ENCODE data around the gene PRDM16. TPM values are rescaled to one million over a fixed set of nuclear protein-coding genes. Genes with fewer than 3 reads are reported as not detected.

The PRDM16 gene
- total RNA-seq, 4 donors from 2014 or later = 0.26 to 7.7 (median 0.35) TPM; not detected in 1

DNA sequence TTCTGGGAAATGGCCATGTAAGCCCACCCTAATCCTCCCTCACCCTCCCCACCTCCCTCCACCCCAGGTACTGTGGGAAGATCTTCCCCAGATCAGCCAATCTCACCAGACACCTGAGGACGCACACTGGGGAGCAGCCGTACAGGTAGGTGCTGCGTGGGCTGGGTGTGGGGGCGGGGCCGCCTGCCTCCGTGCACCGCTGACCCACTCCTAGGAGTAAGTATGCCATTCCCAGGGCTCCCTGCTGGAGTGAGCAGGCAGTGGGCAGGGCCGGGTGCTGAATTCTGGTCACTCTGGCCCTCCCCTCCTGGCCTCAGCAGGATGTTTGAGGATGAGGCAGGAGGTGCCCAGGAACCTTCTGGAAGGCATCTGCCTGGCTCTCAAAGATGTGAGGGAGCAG, 349.6 kb downstream of the PRDM16 start:
- H3K27me3 ChIP-seq = no peaks in the 10 kb centered on the region
- no peaks in the 10 kb centered on the region for H3K4me1 ChIP-seq
- DNase-seq = no peak
- TF ChIP-seq POLR2A (IDR thresholded peaks at IDR 0.05) = no peak
- TF ChIP-seq, protein P1, sequence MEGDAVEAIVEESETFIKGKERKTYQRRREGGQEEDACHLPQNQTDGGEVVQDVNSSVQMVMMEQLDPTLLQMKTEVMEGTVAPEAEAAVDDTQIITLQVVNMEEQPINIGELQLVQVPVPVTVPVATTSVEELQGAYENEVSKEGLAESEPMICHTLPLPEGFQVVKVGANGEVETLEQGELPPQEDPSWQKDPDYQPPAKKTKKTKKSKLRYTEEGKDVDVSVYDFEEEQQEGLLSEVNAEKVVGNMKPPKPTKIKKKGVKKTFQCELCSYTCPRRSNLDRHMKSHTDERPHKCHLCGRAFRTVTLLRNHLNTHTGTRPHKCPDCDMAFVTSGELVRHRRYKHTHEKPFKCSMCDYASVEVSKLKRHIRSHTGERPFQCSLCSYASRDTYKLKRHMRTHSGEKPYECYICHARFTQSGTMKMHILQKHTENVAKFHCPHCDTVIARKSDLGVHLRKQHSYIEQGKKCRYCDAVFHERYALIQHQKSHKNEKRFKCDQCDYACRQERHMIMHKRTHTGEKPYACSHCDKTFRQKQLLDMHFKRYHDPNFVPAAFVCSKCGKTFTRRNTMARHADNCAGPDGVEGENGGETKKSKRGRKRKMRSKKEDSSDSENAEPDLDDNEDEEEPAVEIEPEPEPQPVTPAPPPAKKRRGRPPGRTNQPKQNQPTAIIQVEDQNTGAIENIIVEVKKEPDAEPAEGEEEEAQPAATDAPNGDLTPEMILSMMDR (IDR thresholded peaks at IDR 0.05) = no peak
- no peak overlapping the region for H3K4me3 ChIP-seq
- intact Hi-C loops (cut with DNase I; ENCODE audit: low total_unique reads) = no loop called here
- no peaks in the 10 kb centered on the region for H3K9me3 ChIP-seq
- no peak overlapping the region for H3K27ac ChIP-seq
- no peaks in the 10 kb centered on the region for H3K36me3 ChIP-seq

DNA sequence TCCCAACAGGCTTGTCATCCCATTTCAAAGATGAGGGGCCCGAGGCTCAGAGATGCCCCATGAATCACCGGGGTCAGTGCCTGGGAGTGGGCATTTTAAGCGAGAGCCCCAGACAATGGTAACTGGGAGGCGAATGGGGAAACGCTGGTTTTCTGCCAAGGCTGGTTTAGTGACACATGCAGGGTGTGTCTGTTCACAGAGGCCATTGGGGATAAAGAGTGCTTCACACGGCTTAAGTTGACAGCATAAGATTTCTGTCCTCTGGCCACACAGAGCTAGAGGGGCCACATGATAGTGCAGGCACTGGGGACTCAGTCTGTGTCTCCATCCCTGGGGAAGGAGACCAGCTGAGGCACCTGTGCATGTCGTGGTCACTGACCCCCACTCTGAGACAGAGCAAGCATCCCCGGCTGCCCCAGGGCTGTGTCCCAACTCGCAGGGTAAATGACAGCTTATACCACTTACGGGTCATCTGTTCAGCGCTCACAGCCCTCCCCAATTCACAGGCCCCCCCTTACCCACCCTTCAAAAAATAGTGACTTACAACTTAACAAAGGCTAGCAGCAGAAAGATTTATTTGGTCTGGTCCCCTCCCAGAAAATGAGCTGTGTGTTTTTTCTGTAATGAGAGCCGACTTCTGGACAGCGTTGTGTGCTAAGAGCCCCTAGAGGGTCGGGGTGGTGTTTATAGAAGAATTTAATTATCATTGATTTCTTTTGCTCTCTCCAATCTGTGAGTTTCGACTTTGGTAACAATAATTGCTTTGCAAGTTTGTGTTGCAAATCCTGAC, 350.6 kb downstream of the PRDM16 start:
- no peaks in the 10 kb centered on the region for H3K36me3 ChIP-seq
- DNase-seq = no peak

DNA sequence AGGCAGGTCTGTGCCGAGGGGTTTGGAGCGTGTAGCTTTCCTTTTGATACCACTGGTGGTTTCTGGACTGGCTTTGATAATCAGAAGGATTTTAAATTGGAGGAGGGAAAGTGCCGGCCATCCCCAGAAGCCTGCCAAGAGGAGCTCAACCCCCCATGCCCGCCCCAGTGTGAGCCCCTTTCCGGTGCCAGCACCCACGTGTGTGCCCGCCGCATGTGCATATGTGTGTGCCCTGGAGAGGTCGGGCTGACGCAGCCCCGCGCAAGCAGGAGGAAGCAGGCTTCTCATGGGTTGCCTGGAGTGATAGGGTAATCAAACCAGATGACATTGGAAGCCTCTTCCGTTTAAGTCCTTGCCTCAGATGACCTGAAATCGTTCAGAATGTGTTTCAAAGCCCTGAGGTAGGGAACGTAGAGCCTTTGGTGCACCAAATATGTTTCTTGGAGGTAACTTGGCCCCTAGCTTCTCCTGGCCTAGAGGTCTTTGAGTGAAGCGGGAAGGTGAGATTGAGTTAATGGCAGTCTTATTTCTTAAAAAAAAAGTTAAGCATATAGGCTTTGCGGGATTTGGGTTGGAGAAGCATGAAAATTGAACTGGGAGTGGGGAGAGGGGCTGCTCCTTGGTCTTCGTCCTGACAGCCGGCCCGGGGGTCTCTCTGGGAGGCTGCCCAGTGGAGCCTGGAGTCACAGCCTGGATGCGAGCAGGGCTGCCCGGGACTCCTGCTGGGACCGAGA, 351.4 kb downstream of the PRDM16 start:
- H3K27me3 ChIP-seq = no peaks in the 10 kb centered on the region
- intact Hi-C loops (cut with DNase I; ENCODE audit: low total_unique reads) = loop anchor here (10.0 kb wide), 1 partner anchor 1006 kb away; the partner anchor contains the start of gene PEX10
- H3K4me3 ChIP-seq = no peak overlapping the region
- no peak for DNase-seq
- no peaks in the 10 kb centered on the region for H3K36me3 ChIP-seq
- H3K9me3 ChIP-seq = no peaks in the 10 kb centered on the region
- TF ChIP-seq POLR2A (IDR thresholded peaks at IDR 0.05) = no peak
- TF ChIP-seq, protein P1 (IDR thresholded peaks at IDR 0.05) = no peak
- H3K27ac ChIP-seq = no peak overlapping the region
- no peaks in the 10 kb centered on the region for H3K4me1 ChIP-seq

More for the DNA sequence above, 350.6 kb downstream of the PRDM16 start:
- intact Hi-C loops (cut with DNase I; ENCODE audit: low total_unique reads) = loop anchor here (10.0 kb wide), 1 partner anchor 1005 kb away; the partner anchor contains the start of gene PEX10
- Histone ChIP-seq H3K4me1 (no peaks in the 10 kb centered on the region), H3K4me3 (no peak overlapping the region), H3K27ac (no peak overlapping the region), H3K9me3 (no peaks in the 10 kb centered on the region), H3K27me3 (no peaks in the 10 kb centered on the region)
- TF ChIP-seq, protein P1 (IDR thresholded peaks at IDR 0.05) = no peak

DNA sequence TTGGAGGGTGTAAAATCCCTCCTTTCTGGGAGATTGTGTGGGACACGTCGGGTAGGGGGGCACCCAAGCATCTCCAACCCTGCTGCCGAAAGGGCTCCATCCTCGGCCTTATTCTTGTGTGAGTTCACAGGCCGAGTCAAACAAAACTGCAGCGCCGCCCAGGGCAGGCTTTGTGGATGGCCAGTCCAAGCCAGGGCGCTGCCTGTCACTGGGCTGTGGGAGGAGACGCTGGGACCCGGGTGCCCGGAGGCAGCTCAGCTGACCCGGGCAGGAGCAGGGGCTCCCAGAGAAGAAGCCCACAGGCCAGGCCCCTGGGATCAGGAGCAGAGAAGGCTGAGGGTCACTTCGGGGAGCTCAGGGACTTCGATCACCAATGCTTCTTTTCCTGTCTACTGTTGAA, 353.6 kb downstream of the PRDM16 start:
- H3K9me3 ChIP-seq = no peaks in the 10 kb centered on the region
- no peak overlapping the region for H3K4me3 ChIP-seq
- TF ChIP-seq, protein P1 (IDR thresholded peaks at IDR 0.05) = no peak
- no peak for TF ChIP-seq POLR2A (IDR thresholded peaks at IDR 0.05)
- no peaks in the 10 kb centered on the region for H3K4me1 ChIP-seq
- H3K27ac ChIP-seq = no peak overlapping the region
- H3K27me3 ChIP-seq = no peaks in the 10 kb centered on the region
- no peaks in the 10 kb centered on the region for H3K36me3 ChIP-seq
- DNase-seq = no peak
- intact Hi-C loops (cut with DNase I; ENCODE audit: low total_unique reads) = loop anchor here (10.0 kb wide), 1 partner anchor 1008 kb away; the partner anchor contains the start of gene PEX10

All from uterus (tissue), 4 donors.